Stimulated activated CD4-positive, alpha-beta T cell treated with anti-CD3 and anti-CD28 coated beads, Interleukin-1b, Interleukin-23, amount 100 ng/mL, for 48 hours (primary cell): ENCODE results near the gene ACTN3.
"Not testable (repeated sequence)": the region's sequence is repeated elsewhere in the genome, so short reads cannot be mapped to it uniquely, and the experiment has no call there.

ENCODE experiments used
- DNase-seq: peaks from one replicate; pipeline ENCODE4 v3.0.0-alpha.2; 2020

Gene ACTN3

DNA sequence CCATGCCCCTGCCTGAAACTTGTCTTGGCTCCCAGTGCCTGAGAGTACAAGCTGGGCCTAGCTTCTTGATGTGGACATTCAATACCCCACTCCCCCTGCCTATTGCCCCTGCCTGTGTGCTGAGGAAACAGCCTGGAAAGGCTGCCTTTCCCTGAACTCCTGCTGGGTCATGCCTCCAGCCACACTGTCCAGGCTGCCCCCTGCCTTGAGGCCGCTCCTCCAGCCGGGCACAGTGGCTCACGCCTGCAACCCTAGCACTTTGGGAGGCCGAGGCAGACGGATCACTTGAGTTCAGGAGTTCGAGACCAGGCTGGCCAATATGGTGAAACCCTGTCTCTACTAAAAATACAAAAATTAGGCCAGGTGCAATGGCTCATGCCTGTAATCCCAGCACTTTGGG lies 56.4 kb downstream of the ACTN3 start:
- DNase-seq: no peak

DNA sequence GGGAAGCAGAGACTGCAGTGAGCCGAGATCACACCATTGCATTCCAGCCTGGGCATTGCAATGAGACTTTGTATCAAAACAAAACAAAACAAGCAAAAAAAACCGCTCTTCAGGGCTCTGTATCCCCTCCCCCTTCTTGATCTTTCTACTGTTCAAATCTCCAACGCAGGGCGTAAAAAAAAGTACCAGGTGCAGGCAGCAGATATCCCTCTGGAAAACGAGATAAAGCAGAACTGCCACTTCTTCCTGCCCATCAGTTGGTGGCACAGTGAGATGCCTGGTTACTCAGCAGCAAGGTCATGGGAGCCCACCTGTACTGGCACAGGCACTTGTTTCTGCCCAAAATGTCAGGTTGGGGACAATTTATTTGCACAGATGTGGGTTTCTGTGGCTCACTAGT lies 57.5 kb downstream of the ACTN3 start:
- no peak for DNase-seq

DNA sequence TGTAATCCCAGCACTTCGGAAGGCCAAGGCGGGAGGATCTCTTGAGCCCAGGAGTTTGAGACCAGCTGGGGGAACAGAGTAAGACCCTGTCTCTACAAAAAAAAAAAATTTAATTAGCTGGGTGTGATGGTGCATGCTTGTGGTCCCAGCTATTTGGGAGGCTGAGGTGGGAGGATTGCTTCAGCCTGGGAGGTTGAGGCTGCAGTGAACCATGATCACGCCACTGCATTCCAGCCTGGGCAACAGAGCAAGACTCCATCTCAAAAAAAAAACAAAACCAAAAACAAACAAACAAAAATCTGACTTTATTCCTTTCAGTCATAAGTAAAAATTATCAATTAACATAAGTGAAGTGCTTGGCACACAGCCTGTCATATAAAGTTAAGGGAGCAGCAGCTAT lies 59.9 kb downstream of the ACTN3 start:
- DNase-seq: not testable (repeated sequence)

DNA sequence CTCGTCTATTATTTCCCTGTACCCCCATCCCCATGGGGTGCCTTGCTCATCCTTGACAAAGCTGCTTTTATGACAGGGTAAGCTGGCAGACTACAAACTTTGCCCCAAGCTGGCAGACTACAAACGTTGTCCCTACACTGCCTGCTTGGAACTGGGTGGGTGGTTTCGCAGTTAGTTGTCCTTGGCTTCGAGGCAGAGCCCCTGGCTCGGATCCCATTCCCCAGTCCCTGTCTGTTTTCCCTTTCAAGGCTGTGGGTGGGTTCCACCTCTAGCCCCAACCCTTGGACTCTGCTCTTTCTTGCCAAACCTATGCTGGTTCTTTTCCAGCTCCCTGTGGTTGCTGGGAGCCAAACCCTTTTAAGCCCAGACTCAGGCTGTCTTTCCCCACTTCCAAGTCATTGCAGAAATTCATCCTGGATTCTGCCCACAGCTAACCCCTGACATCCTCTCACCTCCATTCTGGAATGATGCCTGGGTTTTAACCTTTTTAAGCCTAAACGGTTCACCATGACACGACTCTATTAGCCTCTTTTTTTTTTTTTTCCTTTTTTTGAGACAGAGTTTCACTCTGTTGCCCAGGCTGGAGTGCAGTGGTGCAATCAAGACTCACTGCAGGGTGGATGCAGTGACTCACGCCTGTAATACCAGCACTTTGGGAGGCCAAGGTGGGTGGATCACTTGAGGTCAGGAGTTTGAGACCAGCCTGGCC lies 60.6 kb downstream of the ACTN3 start:
- no peak for DNase-seq

DNA sequence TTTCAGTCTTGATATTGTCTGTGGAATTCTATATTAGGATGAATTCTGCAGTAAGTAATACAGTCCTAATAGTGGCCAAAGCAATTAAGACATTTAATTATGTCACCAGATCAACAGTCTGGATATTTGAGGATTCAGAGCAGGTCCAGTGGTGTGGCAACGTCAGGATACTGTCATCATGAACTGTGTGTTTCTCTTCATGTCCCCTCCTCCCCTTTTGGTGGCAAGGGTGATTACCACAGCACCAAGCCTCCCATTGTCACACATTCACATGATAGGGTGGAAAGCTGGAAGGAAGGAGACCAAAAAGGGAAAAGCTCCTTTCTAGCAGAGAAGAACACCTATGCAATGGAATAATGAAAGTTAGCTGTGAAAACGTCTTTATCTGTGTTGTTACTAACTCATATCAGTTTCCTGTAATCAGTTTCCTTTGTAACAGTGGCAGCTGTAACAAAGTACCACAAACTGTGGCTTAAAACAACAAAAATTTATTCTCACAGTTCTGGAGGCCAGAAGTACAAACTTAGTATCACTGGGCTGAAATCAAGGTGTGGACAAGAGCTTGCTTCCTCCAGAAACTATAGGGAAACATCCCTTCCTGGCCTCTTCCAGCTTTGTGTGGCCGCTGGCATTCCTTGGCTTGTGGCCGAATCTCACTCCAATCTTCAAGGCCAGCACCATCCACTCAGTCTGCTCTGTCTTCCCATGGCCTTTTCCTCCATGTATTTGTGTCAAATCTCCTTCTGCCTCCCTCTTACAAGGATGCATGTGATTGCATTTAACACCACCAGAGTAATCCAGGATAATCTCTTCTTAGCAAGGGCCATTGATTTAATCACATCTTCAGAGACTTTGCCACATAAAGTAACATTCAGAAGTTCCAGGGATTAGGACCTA lies 63.3 kb downstream of the ACTN3 start:
- no peak for DNase-seq

DNA sequence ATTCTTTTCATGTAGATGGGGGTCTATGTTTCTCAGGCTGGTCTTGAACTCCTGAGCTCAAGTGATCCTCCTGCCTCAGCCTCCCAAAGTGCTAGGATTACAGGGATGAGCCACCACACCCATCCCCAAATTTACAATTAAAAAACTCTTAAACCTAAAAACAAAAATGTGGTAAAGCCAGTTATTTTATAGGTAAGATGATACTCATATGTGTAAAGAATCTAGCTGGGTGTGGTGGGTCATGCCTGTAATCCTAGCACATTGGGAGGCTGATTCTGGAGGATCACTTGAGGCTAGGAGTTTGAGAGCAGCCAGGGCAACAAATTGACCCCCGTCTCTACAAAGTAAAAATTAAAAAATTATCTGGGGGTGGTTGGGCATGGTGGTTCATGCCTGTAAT lies 65.8 kb downstream of the ACTN3 start:
- no peak for DNase-seq
